ENCODE measurements around the gene SEC24B.

DNA sequence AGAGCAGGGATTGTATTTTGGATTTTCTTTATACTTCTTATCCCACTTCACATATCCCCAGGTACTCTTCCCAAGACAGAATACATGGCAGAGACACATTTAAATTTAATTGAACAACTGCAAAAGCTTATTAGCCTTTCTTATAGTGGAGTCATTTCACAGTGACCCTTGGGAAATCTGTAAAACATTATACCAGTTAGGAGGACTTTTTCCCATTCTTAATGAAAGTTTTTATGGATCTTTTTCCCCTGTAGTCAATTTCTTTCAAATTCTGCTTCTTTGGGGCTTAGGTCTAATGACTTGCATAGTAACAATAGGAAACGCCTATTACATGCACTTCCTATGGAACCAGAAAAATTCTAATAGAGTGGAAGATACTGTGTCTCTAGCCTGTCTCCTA lies 111.8 kb downstream of the SEC24B start:
- TF ChIP-seq PATZ1 (CRISPR knock-in tag; IDR thresholded peaks at IDR 0.05; ENCODE audit: borderline replicate concordance) (no peak), CREB5 (CRISPR knock-in tag; IDR thresholded peaks at IDR 0.05; ENCODE audit: low read depth) (no peak), SNAI2 (CRISPR knock-in tag; IDR thresholded peaks at IDR 0.05) (no peak), TSHZ2 (CRISPR knock-in tag; IDR thresholded peaks at IDR 0.05) (no peak), PPARA (CRISPR knock-in tag; IDR thresholded peaks at IDR 0.05; ENCODE audit: borderline replicate concordance) (no peak), ZNF565 (CRISPR knock-in tag; conservative IDR thresholded peaks at IDR 0.05; ENCODE audit: low read depth) (no peak), OSR1 (CRISPR knock-in tag; IDR thresholded peaks at IDR 0.05) (no peak), BACH2 (CRISPR knock-in tag; IDR thresholded peaks at IDR 0.05; ENCODE audit: borderline replicate concordance) (no peak)
